Left cardiac atrium (tissue), 4 donors: Measurements from ENCODE around the gene ENGASE. TPM values are rescaled to one million over a fixed set of nuclear protein-coding genes. Genes with fewer than 3 reads are reported as not detected.

ENCODE experiments used
- ATAC-seq, 2 donors: fragments of 200-7000 bp; cut with Tn5 transposase; one replicate each; pipeline ENCODE4 v1.9.1; 2020; ENCODE audit warnings: mild to moderate bottlenecking in 2 of 2, moderate library complexity in 2 of 2
- DNase-seq: peaks from one replicate; pipeline ENCODE4 v3.0.0-alpha.2; 2020
- intact Hi-C, 2 donors: fragments of 100-400 bp; cut with DNase I; formaldehyde crosslinking; loops; one replicate each; pipeline versions ENCODE4 v1.14.1 to v1.15.1; 2022 to 2023
- total RNA-seq, 2 donors: library from RNA; stranded (reverse); fragmentation: NEBNext Ultra II Directional; extraction: Animal tissue kit (Norgen Biotek cat#: 25700); gene quantifications; one replicate each; pipeline ENCODE4 v1.2.1, GENCODE V29; 2021
- donor health status: DM: no; HTN: yes; CAD: no.
- donor health status: DM: no; HTN: yes; CAD: no; lungs with severe emphysema.
- donor health status: DM: yes; HTN: yes; CAD: no.
- donor health status: Dilated cardiomyopathy.

Gene ENGASE
- total RNA-seq, 2 donors from 2014 or later = 34.5 to 47.5 TPM

DNA sequence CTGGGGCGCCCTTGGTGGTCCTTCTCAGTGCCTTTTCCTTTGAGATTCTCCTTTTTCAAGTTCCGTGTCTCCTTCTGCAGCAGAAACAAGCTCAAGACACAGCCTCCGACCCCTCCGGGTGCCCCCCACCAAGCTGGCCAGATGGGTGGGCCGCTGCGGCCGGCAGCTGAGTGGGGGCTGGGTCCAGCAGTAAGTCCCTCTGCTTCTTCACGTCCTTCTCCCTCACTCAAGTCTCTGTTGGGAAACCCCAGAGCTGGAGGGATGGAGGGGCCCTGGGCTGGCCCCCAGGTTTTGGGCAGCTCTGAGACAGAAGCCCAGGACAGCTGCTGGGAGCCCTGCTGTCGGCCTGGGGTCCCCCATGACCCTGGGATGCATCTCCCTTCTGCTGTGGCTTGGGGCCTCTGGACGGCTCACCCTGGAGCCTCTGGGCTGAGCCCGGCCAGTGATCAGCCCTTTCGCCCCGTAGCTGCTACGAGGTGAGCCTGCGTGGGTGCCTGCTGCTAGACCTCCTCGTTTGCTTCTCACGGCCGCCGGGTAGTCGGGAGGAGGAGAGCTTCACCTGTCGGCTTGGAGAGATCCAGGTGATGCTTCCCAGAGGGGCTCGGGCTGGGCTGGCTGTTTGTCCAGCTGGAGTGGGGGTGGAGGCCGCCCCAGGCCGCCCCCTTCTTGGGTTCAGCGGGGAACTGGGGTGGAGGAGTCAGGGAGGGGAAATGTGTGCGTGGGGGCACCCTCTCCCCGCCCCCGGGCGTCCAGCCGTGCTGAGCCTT lies 10.7 kb downstream of the ENGASE start:
- ATAC-seq (no peak), DNase-seq (no peak)
- intact Hi-C loops = loop anchor here (5.0 kb wide), 2 partner anchors 307 to 622 kb away; no protein-coding TSS in a partner anchor

GRCh38 chr17:79085921-79086551 lies 11.4 kb downstream of the ENGASE start:
- DNase-seq = no peak
- intact Hi-C loops = loop anchor here (5.0 kb wide), 2 partner anchors 306 to 621 kb away; no protein-coding TSS in a partner anchor
- no peak for ATAC-seq

- intact Hi-C loops = loop anchor here (5.0 kb wide), 2 partner anchors 305 to 620 kb away; no protein-coding TSS in a partner anchor
- DNase-seq = no peak
- no peak for ATAC-seq
Observed at GRCh38 chr17:79086609-79087427, 12.2 kb downstream of the ENGASE start.

DNA sequence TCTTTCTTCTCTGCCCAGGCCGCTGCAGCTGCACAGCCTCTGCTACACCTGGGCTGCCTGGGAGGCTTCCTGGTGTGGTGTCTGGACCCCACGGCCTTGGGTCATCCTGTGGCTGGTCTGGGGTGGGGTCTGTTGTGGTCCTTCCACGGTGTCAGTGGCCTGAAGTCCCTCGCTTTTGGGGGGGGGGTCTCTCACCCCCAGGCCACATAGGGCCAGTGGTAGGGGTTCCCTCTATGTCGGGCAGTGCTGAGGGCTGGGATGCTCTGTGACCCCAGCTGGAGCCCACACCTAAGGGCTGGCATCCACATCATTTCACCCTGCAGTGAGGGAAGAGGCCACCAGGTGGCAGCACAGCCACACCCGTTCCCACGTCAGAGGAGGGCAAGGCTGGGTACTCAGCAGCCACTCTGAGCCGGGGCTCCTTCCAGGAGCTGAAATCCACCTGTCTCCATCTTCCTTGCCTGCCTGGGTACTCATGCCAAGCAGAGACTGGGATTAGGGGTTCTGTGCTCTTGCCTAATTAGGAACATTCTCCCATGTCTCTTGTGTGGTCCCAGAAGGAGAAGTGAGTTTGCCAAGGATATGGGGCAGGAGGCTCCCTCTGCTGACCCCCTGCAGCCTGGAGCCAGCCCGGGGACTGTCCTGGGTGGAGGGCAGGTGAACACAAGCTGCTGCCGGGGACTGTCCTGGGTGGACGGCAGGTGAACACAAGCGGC lies 13.0 kb downstream of the ENGASE start:
- intact Hi-C loops = loop anchor here (5.0 kb wide), 2 partner anchors 305 to 620 kb away; no protein-coding TSS in a partner anchor
- ATAC-seq (peak; percentile 61 to 64), DNase-seq (peak; percentile 75)

DNA sequence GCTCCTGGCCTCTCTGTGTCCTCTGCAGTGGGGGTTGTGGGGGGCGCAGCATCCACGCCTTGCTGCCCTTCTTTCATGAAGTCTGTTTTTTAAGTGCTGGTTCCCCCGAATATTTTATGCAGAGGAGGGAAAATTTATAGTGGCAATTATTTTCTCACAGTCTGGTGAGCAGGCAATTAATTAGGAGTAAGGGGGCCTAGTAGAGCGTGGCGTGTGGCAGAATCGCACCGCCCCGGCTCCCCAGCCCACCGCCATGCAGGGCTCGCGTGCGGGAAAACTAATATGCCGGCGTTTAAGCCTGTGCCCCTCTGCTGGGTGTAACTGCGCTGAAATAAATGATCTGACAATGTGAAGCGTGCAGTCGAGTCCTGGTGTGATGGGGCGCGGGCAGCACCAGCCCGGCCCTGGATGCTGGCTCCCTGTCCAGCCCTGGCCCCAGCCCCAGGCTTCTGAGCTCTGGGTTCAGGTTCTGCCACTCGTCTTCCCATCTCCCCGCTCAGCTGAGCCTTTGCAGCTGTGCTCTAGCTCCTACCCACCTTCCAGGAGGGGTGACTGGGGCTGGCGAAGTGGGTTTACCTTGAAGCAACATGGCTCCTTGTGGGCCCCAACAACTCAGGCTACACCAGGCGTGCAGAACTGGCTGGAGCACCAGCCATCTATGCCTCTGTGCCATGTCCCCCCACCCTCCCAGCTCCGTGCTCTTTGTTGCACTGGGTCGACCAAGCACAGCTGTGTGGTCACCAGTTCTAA lies 13.8 kb downstream of the ENGASE start:
- ATAC-seq (no peak), DNase-seq (no peak)
- intact Hi-C loops = loop anchor here (5.0 kb wide), 2 partner anchors 304 to 619 kb away; no protein-coding TSS in a partner anchor

GRCh38 chr17:79088997-79089328 lies 14.3 kb downstream of the ENGASE start:
- ATAC-seq (no peak), DNase-seq (no peak)
- intact Hi-C loops = loop anchor here (5.0 kb wide), 2 partner anchors 303 to 618 kb away; no protein-coding TSS in a partner anchor

GRCh38 chr17:79089720-79090442 lies 15.3 kb downstream of the ENGASE start:
- intact Hi-C loops = loop anchor here (5.0 kb wide), 2 partner anchors 302 to 617 kb away; no protein-coding TSS in a partner anchor
- DNase-seq (no peak), ATAC-seq (peak in 1 of 2 donors; percentile 2)

DNA sequence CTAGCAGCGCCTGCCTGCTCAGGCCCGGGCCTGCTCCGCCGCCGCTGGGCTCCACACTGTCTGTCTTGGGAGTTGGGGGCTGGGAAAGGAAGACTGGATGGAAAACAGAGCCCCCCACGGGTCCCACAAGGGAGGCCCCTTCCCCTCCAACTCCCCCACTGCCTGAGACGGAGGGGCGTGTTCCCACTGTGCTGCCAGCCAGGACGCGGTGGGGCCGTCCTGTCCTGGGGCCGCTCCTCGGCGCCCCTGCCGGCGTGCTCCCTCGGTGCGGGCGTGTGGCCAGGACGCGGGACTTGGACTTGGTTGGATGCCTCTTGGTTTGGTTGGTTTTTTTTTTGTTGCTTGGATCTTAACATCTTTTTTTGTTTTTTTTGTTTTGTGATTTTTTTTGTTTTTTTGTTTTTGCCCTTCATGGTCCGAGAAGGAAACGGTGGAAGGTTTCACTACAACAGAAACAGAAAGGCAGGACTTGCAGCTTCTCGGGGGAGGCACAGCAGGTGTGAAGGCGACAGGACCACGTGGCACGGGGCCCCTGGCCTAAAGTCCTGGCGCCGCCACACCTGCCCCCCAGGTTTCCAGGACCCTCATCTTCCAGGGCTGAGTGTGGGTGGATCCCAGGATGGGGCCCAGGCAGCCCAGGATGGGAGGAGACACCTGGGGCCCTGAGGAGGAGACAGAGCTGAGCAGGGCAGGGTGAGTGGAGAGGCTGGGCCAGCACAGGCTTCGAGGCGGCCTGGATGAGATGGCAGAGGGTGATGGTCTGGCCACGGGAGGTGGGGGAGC lies 16.0 kb downstream of the ENGASE start:
- peak; percentile 54 for DNase-seq
- ATAC-seq = peak; percentile 28 to 41
- intact Hi-C loops = no loop called here

DNA sequence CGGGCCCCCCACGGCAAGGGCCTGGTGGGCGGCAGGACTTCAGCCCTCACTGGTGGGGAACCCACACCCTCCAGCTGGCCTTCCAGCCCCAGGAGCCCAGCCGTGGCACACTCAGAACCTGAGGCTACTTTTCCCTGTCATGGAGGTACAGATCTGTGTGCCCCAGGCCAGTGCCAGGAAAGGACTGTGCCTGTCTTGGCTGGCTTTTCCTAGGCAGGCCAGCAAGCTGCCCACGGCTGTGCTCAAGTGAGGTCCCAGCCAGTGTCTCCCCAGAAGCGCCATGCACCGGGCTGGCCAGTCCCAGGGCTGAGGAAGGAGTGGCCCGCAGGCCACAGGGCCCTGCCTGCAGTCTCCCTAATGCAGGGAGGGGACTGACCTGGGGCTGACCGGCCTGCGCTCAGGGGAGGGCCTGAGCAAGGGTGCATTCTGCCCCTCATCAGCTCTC lies 16.6 kb downstream of the ENGASE start:
- intact Hi-C loops = no loop called here
- ATAC-seq = no peak
- DNase-seq = no peak

GRCh38 chr17:79092567-79092966 lies 17.9 kb downstream of the ENGASE start:
- intact Hi-C loops = no loop called here
- DNase-seq = no peak
- ATAC-seq = no peak

DNA sequence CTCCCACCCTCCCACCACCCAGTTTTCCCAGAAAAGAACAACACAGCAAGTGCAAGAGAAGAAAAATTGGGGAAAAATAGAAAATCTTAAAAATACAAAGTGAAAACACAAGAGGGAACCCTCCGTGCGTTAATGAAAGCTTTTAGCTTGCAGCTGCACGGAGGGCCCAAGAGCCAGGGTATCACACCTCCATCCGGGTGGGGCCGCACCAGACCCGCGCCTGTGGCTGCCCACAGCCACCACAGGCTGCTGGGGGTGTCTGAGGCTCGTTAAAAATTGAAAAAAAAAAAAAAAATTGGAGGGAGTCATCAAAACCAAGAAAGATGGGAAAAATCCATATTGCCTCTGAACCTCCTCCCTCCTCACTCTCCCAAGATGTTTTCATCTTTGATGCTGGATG lies 18.6 kb downstream of the ENGASE start:
- ATAC-seq (no peak), DNase-seq (no peak)
- intact Hi-C loops = no loop called here

DNA sequence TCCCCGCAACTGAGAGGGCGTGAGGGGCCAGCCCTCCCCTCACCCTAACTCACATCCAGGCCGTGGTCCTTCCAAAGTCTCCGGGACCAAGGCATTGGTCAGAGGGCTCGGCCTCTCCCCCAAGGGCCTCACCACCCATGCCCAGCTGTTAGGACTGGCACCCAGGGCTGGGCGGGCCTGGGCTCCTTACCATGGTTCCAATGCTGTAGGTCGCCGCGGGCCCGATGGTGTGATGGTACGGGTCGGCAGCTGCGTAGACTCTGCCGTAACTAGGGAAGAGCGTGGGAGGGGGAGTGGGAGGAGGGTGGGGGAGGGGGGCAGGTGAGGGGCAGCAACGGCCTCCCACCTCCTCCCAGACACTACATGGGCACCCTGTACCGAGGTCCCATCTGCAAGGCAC lies 19.6 kb downstream of the ENGASE start:
- intact Hi-C loops = no loop called here
- ATAC-seq (no peak), DNase-seq (no peak)

- ATAC-seq (no peak), DNase-seq (no peak)
- intact Hi-C loops = no loop called here
Observed at GRCh38 chr17:79095345-79096055, 20.9 kb downstream of the ENGASE start.

DNA sequence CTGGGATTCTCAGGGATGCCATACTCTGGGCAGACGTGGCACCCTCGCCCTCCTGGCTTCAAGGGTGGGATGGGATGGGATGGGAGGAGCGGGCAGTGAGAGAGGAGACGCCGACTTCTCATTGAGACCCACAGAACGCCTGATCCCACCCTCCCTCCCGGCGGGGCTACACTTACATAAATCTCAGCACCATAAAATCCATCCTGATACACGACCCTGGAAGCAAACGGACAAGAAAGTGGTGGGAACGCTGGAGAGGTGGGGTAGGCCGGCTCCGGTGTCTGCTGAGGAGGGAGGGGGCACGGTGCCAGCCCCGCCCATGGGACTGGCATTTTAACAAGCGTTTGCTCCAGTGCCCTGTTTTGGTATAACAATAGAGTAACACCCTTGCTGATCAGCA lies 21.9 kb downstream of the ENGASE start:
- DNase-seq (no peak), ATAC-seq (no peak)
- intact Hi-C loops = no loop called here

GRCh38 chr17:79097226-79098055 lies 22.8 kb downstream of the ENGASE start:
- ATAC-seq = no peak
- intact Hi-C loops = no loop called here

More at GRCh38 chr17:79097226-79098055, 22.8 kb downstream of the ENGASE start:
- no peak for DNase-seq
